Stomach smooth muscle (tissue), 2 donors: ENCODE results near the gene GPR183.

ENCODE experiments used
- H3K27ac ChIP-seq: one replicate; pipeline ENCODE4 v1.7.0; 2013; ENCODE audit warnings: mild to moderate bottlenecking, low read length, inconsistent platforms
- H3K27me3 ChIP-seq, 2 donors: one replicate each; pipeline ENCODE4 v1.7.0; 2013; ENCODE audit warnings: low read length in 2 of 2; ENCODE audit not compliant: insufficient read depth in 2 of 2, control insufficient read depth in 1 of 2
- H3K36me3 ChIP-seq, 2 donors: one replicate each; pipeline ENCODE4 v1.7.0; 2013; ENCODE audit warnings: low read length in 2 of 2; ENCODE audit not compliant: control insufficient read depth in 2 of 2, insufficient read depth in 2 of 2
- H3K4me1 ChIP-seq: one replicate; pipeline ENCODE4 v1.7.0; 2013; ENCODE audit warnings: low read length; ENCODE audit not compliant: control insufficient read depth, insufficient read depth
- H3K4me3 ChIP-seq, 2 donors: one replicate each; pipeline ENCODE4 v1.7.0; 2013; ENCODE audit warnings: low read length in 2 of 2
- H3K9ac ChIP-seq, 2 donors: one replicate each; pipeline ENCODE4 v1.7.0; 2013; ENCODE audit warnings: low read length in 2 of 2, mild to moderate bottlenecking in 1 of 2
- H3K9me3 ChIP-seq, 2 donors: one replicate each; pipeline ENCODE4 v1.7.0; 2013; ENCODE audit warnings: low read length in 2 of 2; ENCODE audit not compliant: control insufficient read depth in 2 of 2
- donor health status: healthy.
- donor health status: Pancreatic carcinoma.

Gene GPR183

GRCh38 chr13:99302637-99303505 is 4.3 kb downstream of the GPR183 start:
- no peaks in the 10 kb centered on the region for H3K9me3 ChIP-seq
- H3K27ac ChIP-seq, result no peak overlapping the region
- no peaks in the 10 kb centered on the region for H3K36me3 ChIP-seq
- no peak overlapping the region for H3K4me3 ChIP-seq
- no peak overlapping the region for H3K9ac ChIP-seq
- no peaks in the 10 kb centered on the region for H3K27me3 ChIP-seq
- peaks cover 10% of the 10 kb centered on the region for H3K4me1 ChIP-seq

- Histone ChIP-seq H3K27ac (no peak overlapping the region), H3K27me3 (no peaks in the 10 kb centered on the region), H3K9ac (no peak overlapping the region), H3K9me3 (no peaks in the 10 kb centered on the region), H3K36me3 (no peaks in the 10 kb centered on the region), H3K4me3 (no peak overlapping the region), H3K4me1 (peaks cover 8% of the 10 kb centered on the region)
These were observed 5.1 kb downstream of the GPR183 start for GRCh38 chr13:99301913-99302636.

GRCh38 chr13:99301056-99301838 is 6.0 kb downstream of the GPR183 start:
- no peak overlapping the region for H3K27ac ChIP-seq
- H3K36me3 ChIP-seq, result no peaks in the 10 kb centered on the region
- no peaks in the 10 kb centered on the region for H3K27me3 ChIP-seq
- H3K9me3 ChIP-seq, result no peaks in the 10 kb centered on the region
- no peak overlapping the region for H3K4me3 ChIP-seq
- no peak overlapping the region for H3K9ac ChIP-seq
- H3K4me1 ChIP-seq, result peaks cover 8% of the 10 kb centered on the region

- no peaks in the 10 kb centered on the region for H3K9me3 ChIP-seq
- H3K4me3 ChIP-seq, result no peak overlapping the region
- peaks cover 8% of the 10 kb centered on the region for H3K4me1 ChIP-seq
- H3K36me3 ChIP-seq, result peaks cover 7 to 9% of the 10 kb centered on the region in 2 donors
- H3K9ac ChIP-seq, result no peak overlapping the region
- H3K27ac ChIP-seq, result no peak overlapping the region
- no peaks in the 10 kb centered on the region for H3K27me3 ChIP-seq
These were observed 7.3 kb downstream of the GPR183 start for GRCh38 chr13:99299920-99300341.

- no peaks in the 10 kb centered on the region for H3K9me3 ChIP-seq
- H3K27ac ChIP-seq, result no peak overlapping the region
- no peak overlapping the region for H3K4me3 ChIP-seq
- peaks cover 7 to 11% of the 10 kb centered on the region in 2 donors for H3K36me3 ChIP-seq
- H3K27me3 ChIP-seq, result no peaks in the 10 kb centered on the region
- H3K9ac ChIP-seq, result no peak overlapping the region
- H3K4me1 ChIP-seq, result peaks cover 3% of the 10 kb centered on the region
These were observed 7.8 kb downstream of the GPR183 start for GRCh38 chr13:99299256-99299919.

GRCh38 chr13:99298056-99298455 is 9.1 kb downstream of the GPR183 start:
- H3K4me3 ChIP-seq, result no peak overlapping the region
- no peak overlapping the region for H3K9ac ChIP-seq
- no peaks in the 10 kb centered on the region for H3K9me3 ChIP-seq
- H3K36me3 ChIP-seq, result peaks cover 11 to 16% of the 10 kb centered on the region in 2 donors
- no peaks in the 10 kb centered on the region for H3K27me3 ChIP-seq
- no peaks in the 10 kb centered on the region for H3K4me1 ChIP-seq
- no peak overlapping the region for H3K27ac ChIP-seq

- H3K27me3 ChIP-seq, result no peaks in the 10 kb centered on the region
- no peaks in the 10 kb centered on the region for H3K4me1 ChIP-seq
- H3K9ac ChIP-seq, result no peak overlapping the region
- no peaks in the 10 kb centered on the region for H3K9me3 ChIP-seq
- peaks cover 11 to 17% of the 10 kb centered on the region in 2 donors for H3K36me3 ChIP-seq
- no peak overlapping the region for H3K27ac ChIP-seq
- H3K4me3 ChIP-seq, result no peak overlapping the region
These were observed 9.9 kb downstream of the GPR183 start for GRCh38 chr13:99297331-99297730.

- Histone ChIP-seq H3K27ac (no peak overlapping the region), H3K9ac (no peak overlapping the region), H3K36me3 (peaks cover 11 to 17% of the 10 kb centered on the region in 2 donors), H3K27me3 (no peaks in the 10 kb centered on the region), H3K4me1 (no peaks in the 10 kb centered on the region), H3K4me3 (no peak overlapping the region), H3K9me3 (no peaks in the 10 kb centered on the region)
These were observed 10.8 kb downstream of the GPR183 start for GRCh38 chr13:99296398-99296797.

- Histone ChIP-seq H3K9me3 (no peaks in the 10 kb centered on the region), H3K4me1 (no peaks in the 10 kb centered on the region), H3K27me3 (no peaks in the 10 kb centered on the region), H3K27ac (no peak overlapping the region), H3K4me3 (no peak overlapping the region), H3K36me3 (peaks cover 11 to 17% of the 10 kb centered on the region in 2 donors), H3K9ac (no peak overlapping the region)
These were observed 11.5 kb downstream of the GPR183 start for GRCh38 chr13:99295488-99296252.
